Measurements from ENCODE around the gene SH3TC1.

SH3TC1 gene

GRCh38 chr4:8232748-8233147 is 33.7 kb downstream of the SH3TC1 start:
- Histone ChIP-seq H3K4me3 (ENCODE audit: low read depth, low read length) (no peak overlapping the region), H3K4me1 (ENCODE audit: control insufficient read depth, insufficient read depth, low read length) (no peaks in the 10 kb centered on the region), H3K9me3 (ENCODE audit: control insufficient read depth, insufficient read depth, low read length) (no peaks in the 10 kb centered on the region), H3K36me3 (ENCODE audit: control insufficient read depth, insufficient read depth, low read length) (no peaks in the 10 kb centered on the region), H3K9ac (ENCODE audit: low read depth, low read length) (no peak overlapping the region), H3K27me3 (ENCODE audit: control insufficient read depth, insufficient read depth, low read length) (no peaks in the 10 kb centered on the region)

GRCh38 chr4:8233672-8234484 is 34.8 kb downstream of the SH3TC1 start:
- Histone ChIP-seq H3K4me3 (ENCODE audit: low read depth, low read length) (no peak overlapping the region), H3K4me1 (ENCODE audit: control insufficient read depth, insufficient read depth, low read length) (peaks cover under 1% of the 10 kb centered on the region), H3K9me3 (ENCODE audit: control insufficient read depth, insufficient read depth, low read length) (no peaks in the 10 kb centered on the region), H3K9ac (ENCODE audit: low read depth, low read length) (no peak overlapping the region), H3K27me3 (ENCODE audit: control insufficient read depth, insufficient read depth, low read length) (no peaks in the 10 kb centered on the region), H3K36me3 (ENCODE audit: control insufficient read depth, insufficient read depth, low read length) (no peaks in the 10 kb centered on the region)

GRCh38 chr4:8234715-8235114 is 35.6 kb downstream of the SH3TC1 start:
- Histone ChIP-seq H3K9ac (ENCODE audit: low read depth, low read length) (no peak overlapping the region), H3K36me3 (ENCODE audit: control insufficient read depth, insufficient read depth, low read length) (peaks cover 4% of the 10 kb centered on the region)

GRCh38 chr4:8235224-8235623 is 36.1 kb downstream of the SH3TC1 start:
- Histone ChIP-seq H3K4me3 (ENCODE audit: low read depth, low read length) (no peak overlapping the region), H3K27me3 (ENCODE audit: control insufficient read depth, insufficient read depth, low read length) (no peaks in the 10 kb centered on the region), H3K4me1 (ENCODE audit: control insufficient read depth, insufficient read depth, low read length) (peaks cover 2% of the 10 kb centered on the region), H3K9ac (ENCODE audit: low read depth, low read length) (no peak overlapping the region), H3K9me3 (ENCODE audit: control insufficient read depth, insufficient read depth, low read length) (no peaks in the 10 kb centered on the region), H3K36me3 (ENCODE audit: control insufficient read depth, insufficient read depth, low read length) (peaks cover 4% of the 10 kb centered on the region)

More at GRCh38 chr4:8234715-8235114, 35.6 kb downstream of the SH3TC1 start:
- Histone ChIP-seq H3K9me3 (ENCODE audit: control insufficient read depth, insufficient read depth, low read length) (no peaks in the 10 kb centered on the region), H3K4me3 (ENCODE audit: low read depth, low read length) (no peak overlapping the region), H3K27me3 (ENCODE audit: control insufficient read depth, insufficient read depth, low read length) (no peaks in the 10 kb centered on the region), H3K4me1 (ENCODE audit: control insufficient read depth, insufficient read depth, low read length) (peaks cover 2% of the 10 kb centered on the region)

GRCh38 chr4:8235686-8236085 is 36.6 kb downstream of the SH3TC1 start:
- Histone ChIP-seq H3K27me3 (ENCODE audit: control insufficient read depth, insufficient read depth, low read length) (no peaks in the 10 kb centered on the region), H3K9ac (ENCODE audit: low read depth, low read length) (no peak overlapping the region), H3K36me3 (ENCODE audit: control insufficient read depth, insufficient read depth, low read length) (peaks cover 4% of the 10 kb centered on the region), H3K9me3 (ENCODE audit: control insufficient read depth, insufficient read depth, low read length) (no peaks in the 10 kb centered on the region), H3K4me1 (ENCODE audit: control insufficient read depth, insufficient read depth, low read length) (peaks cover 2% of the 10 kb centered on the region), H3K4me3 (ENCODE audit: low read depth, low read length) (no peak overlapping the region)

GRCh38 chr4:8236106-8236919 is 37.2 kb downstream of the SH3TC1 start:
- no peak overlapping the region for H3K9ac ChIP-seq (ENCODE audit: low read depth, low read length)

GRCh38 chr4:8236920-8237195 is 37.8 kb downstream of the SH3TC1 start:
- Histone ChIP-seq H3K9me3 (ENCODE audit: control insufficient read depth, insufficient read depth, low read length) (no peaks in the 10 kb centered on the region), H3K9ac (ENCODE audit: low read depth, low read length) (no peak overlapping the region), H3K4me3 (ENCODE audit: low read depth, low read length) (no peak overlapping the region), H3K36me3 (ENCODE audit: control insufficient read depth, insufficient read depth, low read length) (peaks cover 4% of the 10 kb centered on the region), H3K4me1 (ENCODE audit: control insufficient read depth, insufficient read depth, low read length) (peaks cover 2% of the 10 kb centered on the region), H3K27me3 (ENCODE audit: control insufficient read depth, insufficient read depth, low read length) (no peaks in the 10 kb centered on the region)

More at GRCh38 chr4:8236106-8236919, 37.2 kb downstream of the SH3TC1 start:
- H3K4me3 ChIP-seq (ENCODE audit: low read depth, low read length): no peak overlapping the region
- H3K27me3 ChIP-seq (ENCODE audit: control insufficient read depth, insufficient read depth, low read length): no peaks in the 10 kb centered on the region
- H3K9me3 ChIP-seq (ENCODE audit: control insufficient read depth, insufficient read depth, low read length): no peaks in the 10 kb centered on the region
- peaks cover 4% of the 10 kb centered on the region for H3K36me3 ChIP-seq (ENCODE audit: control insufficient read depth, insufficient read depth, low read length)
- H3K4me1 ChIP-seq (ENCODE audit: control insufficient read depth, insufficient read depth, low read length): peaks cover 2% of the 10 kb centered on the region

- Histone ChIP-seq H3K9ac (ENCODE audit: low read depth, low read length) (no peak overlapping the region), H3K27me3 (ENCODE audit: control insufficient read depth, insufficient read depth, low read length) (no peaks in the 10 kb centered on the region), H3K4me1 (ENCODE audit: control insufficient read depth, insufficient read depth, low read length) (peaks cover 2% of the 10 kb centered on the region), H3K9me3 (ENCODE audit: control insufficient read depth, insufficient read depth, low read length) (no peaks in the 10 kb centered on the region), H3K4me3 (ENCODE audit: low read depth, low read length) (no peak overlapping the region), H3K36me3 (ENCODE audit: control insufficient read depth, insufficient read depth, low read length) (peaks cover 4% of the 10 kb centered on the region)
Observed at GRCh38 chr4:8237256-8237989, 38.3 kb downstream of the SH3TC1 start.

GRCh38 chr4:8238036-8238511 is 39.0 kb downstream of the SH3TC1 start:
- Histone ChIP-seq H3K4me3 (ENCODE audit: low read depth, low read length) (no peak overlapping the region), H3K4me1 (ENCODE audit: control insufficient read depth, insufficient read depth, low read length) (peaks cover 2% of the 10 kb centered on the region), H3K9ac (ENCODE audit: low read depth, low read length) (no peak overlapping the region), H3K9me3 (ENCODE audit: control insufficient read depth, insufficient read depth, low read length) (no peaks in the 10 kb centered on the region), H3K27me3 (ENCODE audit: control insufficient read depth, insufficient read depth, low read length) (no peaks in the 10 kb centered on the region), H3K36me3 (ENCODE audit: control insufficient read depth, insufficient read depth, low read length) (peaks cover 4% of the 10 kb centered on the region)

GRCh38 chr4:8238515-8239053 is 39.5 kb downstream of the SH3TC1 start:
- Histone ChIP-seq H3K27me3 (ENCODE audit: control insufficient read depth, insufficient read depth, low read length) (no peaks in the 10 kb centered on the region), H3K4me3 (ENCODE audit: low read depth, low read length) (no peak overlapping the region), H3K9ac (ENCODE audit: low read depth, low read length) (no peak overlapping the region), H3K4me1 (ENCODE audit: control insufficient read depth, insufficient read depth, low read length) (peaks cover 2% of the 10 kb centered on the region), H3K9me3 (ENCODE audit: control insufficient read depth, insufficient read depth, low read length) (no peaks in the 10 kb centered on the region), H3K36me3 (ENCODE audit: control insufficient read depth, insufficient read depth, low read length) (peaks cover 4% of the 10 kb centered on the region)

GRCh38 chr4:8239226-8239625 is 40.1 kb downstream of the SH3TC1 start:
- no peak overlapping the region for H3K4me3 ChIP-seq (ENCODE audit: low read depth, low read length)
- peaks cover 2% of the 10 kb centered on the region for H3K4me1 ChIP-seq (ENCODE audit: control insufficient read depth, insufficient read depth, low read length)
- H3K9me3 ChIP-seq (ENCODE audit: control insufficient read depth, insufficient read depth, low read length): no peaks in the 10 kb centered on the region
- H3K27me3 ChIP-seq (ENCODE audit: control insufficient read depth, insufficient read depth, low read length): no peaks in the 10 kb centered on the region
- no peak overlapping the region for H3K9ac ChIP-seq (ENCODE audit: low read depth, low read length)
- H3K36me3 ChIP-seq (ENCODE audit: control insufficient read depth, insufficient read depth, low read length): peaks cover 4% of the 10 kb centered on the region

All from iPS-15b (cell line).